Omental fat pad (tissue), 4 donors: ENCODE measurements around the gene PEX5. TPM values are rescaled to one million over a fixed set of nuclear protein-coding genes. Genes with fewer than 3 reads are reported as not detected.

Experiments
- ATAC-seq: fragments of 150-250 bp; one replicate; pipeline ENCODE4 v1.9.1; 2016; ENCODE audit warnings: mild to moderate bottlenecking, moderate library complexity; ENCODE audit not compliant: low FRiP score
- DNase-seq: peaks from one replicate; pipeline ENCODE4 v3.0.0-alpha.2; 2019; ENCODE audit warnings: low spot score
- total RNA-seq, 4 donors: library from RNA; depleted of rRNA; stranded (reverse); fragments of >200 nt; gene quantifications; one replicate each; pipeline ENCODE4 v1.1.0, GENCODE V29; 2016
- TF ChIP-seq, protein P1 (sequence below), 3 donors: fragments of 450-650 bp; IDR thresholded peaks; one replicate each; pipeline ENCODE4 v1.5.1; 2016 to 2017; ENCODE audit warnings: antibody characterized with exemption in 3 of 3, mild to moderate bottlenecking in 3 of 3, moderate library complexity in 2 of 3

PEX5 gene
- total RNA-seq, result 100 to 1,000 TPM in 1 of 4 donors, 10 to 100 TPM in 3; 33.1 to 116 (median 91.6) TPM

DNA sequence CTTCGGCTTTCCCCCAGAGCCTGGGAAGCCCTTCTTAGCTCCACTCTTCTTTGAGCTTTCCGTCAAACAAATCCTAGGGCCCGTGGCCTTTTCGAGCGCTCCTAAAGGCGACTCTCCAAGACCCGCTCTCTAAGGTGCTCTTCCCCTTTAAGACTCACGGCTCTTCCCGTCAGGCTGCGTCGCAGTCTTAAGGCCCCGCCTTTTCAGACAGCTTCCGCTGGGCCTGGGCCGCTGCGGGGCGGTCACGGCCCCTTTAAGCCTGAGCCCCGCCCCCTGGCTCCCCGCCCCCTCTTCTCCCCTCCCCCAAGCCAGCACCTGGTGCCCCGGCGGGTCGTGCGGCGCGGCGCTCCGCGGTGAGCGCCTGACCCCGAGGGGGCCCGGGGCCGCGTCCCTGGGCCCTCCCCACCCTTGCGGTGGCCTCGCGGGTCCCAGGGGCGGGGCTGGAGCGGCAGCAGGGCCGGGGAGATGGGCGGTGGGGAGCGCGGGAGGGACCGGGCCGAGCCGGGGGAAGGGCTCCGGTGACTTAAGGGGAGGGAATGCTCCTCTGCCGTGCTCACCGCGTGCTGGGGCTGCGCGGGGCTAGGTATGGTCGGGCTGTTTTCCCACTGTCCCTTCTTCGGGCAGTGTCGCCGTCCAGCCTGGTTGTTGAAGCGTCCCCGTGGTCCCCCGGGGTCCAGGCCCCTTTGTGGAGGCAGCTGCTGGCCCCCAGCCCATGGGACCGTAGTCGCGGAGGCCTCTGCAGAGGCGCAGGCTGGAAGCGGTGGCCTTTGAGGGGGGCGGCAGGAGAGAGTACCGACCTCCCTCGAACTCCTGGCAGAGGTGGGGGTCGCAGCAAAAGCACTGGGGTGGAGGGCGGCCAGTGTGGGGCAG, at the start of gene PEX5:
TSS of gene PEX5 (plus strand) at position 289 of the 870 bp plus-strand sequence. CDS start 692 bp downstream, outside the sequence.
- DNase-seq (peak; percentile 41), ATAC-seq (peak; percentile 93)
- TF ChIP-seq, protein P1, sequence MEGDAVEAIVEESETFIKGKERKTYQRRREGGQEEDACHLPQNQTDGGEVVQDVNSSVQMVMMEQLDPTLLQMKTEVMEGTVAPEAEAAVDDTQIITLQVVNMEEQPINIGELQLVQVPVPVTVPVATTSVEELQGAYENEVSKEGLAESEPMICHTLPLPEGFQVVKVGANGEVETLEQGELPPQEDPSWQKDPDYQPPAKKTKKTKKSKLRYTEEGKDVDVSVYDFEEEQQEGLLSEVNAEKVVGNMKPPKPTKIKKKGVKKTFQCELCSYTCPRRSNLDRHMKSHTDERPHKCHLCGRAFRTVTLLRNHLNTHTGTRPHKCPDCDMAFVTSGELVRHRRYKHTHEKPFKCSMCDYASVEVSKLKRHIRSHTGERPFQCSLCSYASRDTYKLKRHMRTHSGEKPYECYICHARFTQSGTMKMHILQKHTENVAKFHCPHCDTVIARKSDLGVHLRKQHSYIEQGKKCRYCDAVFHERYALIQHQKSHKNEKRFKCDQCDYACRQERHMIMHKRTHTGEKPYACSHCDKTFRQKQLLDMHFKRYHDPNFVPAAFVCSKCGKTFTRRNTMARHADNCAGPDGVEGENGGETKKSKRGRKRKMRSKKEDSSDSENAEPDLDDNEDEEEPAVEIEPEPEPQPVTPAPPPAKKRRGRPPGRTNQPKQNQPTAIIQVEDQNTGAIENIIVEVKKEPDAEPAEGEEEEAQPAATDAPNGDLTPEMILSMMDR (IDR thresholded peaks at IDR 0.05), result no peak

DNA sequence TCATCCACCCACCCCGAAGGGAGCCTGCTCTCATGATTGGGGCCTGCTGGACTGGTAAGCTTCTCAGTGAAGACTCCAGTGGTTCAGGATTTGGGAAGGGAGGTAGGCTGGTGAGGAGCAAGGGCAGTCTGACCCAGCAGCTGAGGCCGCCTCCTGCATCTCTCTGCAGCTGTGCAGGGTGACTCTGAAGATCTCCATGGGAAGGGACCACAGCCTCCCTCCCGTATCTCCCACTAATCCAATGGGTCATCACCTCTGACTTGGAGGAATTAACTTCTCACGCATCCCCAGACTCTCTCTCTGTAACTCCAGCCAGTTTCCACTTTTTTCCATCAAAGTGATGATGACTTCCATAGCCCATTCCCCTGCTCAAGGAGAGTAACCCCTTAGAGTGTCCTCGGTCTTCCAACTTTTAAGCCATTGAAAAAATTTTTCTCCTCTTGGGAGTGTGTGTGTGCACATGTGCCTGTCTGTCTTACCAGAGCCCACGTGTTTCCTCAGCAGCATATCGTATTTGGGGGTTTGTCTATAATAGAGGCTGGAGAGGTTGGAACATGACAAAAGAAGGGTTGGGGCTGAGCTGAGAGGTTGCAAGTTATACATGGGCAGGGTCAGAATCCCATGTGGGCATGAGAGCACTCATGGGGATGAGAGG, 48.0 kb upstream of the PEX5 start:
- TF ChIP-seq, protein P1 (IDR thresholded peaks at IDR 0.05), result no peak
- DNase-seq (no peak), ATAC-seq (no peak)

DNA sequence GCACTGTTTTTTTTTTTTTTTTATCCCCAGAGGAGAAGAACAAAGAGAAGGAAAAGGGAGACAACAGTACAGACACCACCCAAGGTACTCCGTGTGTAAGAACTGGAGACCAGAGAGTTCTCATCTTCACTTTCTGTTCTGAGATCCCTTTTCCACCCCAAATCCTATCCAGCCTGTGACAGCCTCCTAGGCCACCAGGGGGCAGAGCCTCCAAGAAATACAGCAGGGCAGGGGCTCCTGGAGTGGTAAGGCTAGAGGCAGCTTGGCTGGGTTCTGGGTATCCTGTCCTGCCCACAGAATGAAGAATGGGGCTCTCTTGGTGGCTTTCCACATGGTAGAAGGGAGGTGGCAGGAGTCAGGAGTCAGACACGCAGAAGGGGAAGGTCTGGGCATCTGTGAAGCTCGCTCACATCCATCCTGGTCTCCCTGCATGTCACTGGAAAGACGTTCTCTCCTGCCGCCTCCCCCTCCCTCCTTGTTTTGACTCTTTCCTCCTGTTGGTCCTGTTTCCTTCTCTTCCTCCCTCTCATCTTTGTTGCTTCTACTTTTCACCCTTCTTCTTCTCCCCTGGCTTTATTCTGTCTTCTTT, 47.3 kb upstream of the PEX5 start:
- DNase-seq (peak; percentile 56), ATAC-seq (peak; percentile 56)
- TF ChIP-seq, protein P1 (IDR thresholded peaks at IDR 0.05), result no peak

DNA sequence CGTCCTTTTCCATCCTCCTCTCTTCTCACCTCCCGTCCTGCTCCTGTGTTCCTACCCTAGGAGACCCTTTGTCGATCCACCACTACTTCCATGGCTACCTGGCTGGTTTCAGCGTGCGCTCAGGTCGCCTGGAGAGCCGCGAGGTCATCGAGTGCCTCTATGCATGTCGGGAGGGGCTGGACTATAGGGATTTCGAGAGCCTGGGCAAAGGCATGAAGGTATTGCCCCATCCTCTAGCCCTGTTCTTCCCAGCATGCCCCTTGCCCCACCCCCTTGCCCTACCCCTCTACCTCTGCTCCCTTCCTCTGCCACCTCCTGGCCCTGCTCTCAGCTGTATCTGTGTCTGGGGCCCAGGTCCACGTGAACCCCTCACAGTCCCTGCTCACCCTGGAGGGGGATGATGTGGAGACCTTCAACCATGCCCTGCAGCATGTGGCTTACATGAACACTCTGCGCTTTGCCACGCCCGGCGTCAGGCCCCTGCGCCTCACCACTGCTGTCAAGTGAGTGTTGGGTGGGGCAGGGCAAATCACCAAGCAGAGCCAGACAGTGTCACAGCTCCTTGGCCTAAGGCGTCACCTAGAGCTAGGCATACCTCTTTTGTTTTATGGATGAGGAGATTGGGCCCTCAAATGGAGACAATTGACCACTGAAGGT, 46.5 kb upstream of the PEX5 start:
- DNase-seq (no peak), ATAC-seq (no peak)
- TF ChIP-seq, protein P1 (IDR thresholded peaks at IDR 0.05), result no peak

DNA sequence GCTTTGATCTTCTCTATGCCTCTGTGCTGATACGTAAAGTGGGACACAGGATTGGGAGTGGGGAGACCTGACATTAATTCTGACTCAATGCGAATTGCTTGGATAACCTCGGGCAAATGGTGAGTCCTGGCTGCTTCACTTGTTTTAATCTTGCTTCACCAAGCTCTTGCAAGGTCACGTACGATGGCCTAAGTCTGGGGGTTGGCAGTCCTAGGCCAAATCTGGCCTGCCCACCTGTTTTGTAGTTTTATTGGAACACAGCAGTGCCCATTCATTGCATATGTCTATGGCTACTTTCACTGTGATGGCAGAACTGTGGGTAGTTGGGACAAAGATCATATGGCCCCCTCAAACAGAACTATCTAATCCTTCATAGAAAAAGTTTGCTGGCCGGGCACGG, 45.9 kb upstream of the PEX5 start:
- TF ChIP-seq, protein P1 (IDR thresholded peaks at IDR 0.05), result no peak
- ATAC-seq (no peak), DNase-seq (no peak)

DNA sequence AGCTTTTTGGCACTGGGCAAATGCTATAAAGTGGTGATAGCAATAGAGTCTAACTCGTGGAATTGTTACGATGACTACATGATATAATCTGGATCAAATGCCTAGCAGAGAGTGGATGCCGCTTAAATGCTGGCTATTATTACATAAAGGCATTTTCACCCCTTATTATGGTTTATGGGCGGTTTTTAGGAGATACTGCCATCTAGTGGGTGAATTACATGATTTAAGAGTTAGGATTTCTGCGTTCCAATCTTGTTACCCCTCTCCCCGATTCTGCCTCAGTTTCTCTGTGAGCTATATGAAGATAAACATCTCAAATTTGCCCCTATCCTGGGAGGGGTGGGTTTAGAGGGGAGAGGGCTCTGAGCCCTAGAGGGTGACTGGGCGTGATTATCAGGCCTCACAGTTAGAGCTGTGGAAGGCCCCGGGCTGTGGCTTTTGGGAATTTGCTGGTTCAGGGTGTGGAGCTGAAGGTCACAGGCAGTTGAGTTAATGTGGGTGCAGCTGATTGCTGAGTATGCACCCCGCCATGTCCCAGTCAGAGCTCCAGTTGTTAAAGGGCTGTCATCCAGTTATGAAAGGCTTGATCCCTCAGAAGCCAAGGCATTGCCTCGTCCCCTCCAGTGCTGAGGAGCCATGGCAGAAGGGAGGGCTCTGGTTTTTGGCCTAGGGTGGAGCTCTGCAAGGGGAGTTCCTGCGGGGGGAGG, 44.9 kb upstream of the PEX5 start:
- no peak for DNase-seq
- TF ChIP-seq, protein P1 (IDR thresholded peaks at IDR 0.05), result no peak
- ATAC-seq, result peak; percentile 45
